Upper lobe of left lung (tissue), 6 donors: Measurements from ENCODE around the gene SPPL2A. TPM values are rescaled to one million over a fixed set of nuclear protein-coding genes. Genes with fewer than 3 reads are reported as not detected.
A peak's percentile ranks its signal among the peaks of the same experiment; 100 is the strongest.
"Not testable (repeated sequence)": the region's sequence is repeated elsewhere in the genome, so short reads cannot be mapped to it uniquely, and the experiment has no call there.

Experiments used
- ATAC-seq, 2 donors: fragments of 200-7000 bp; cut with Tn5 transposase; one replicate each; pipeline ENCODE4 v1.9.1; 2022; ENCODE audit warnings: mild to moderate bottlenecking in 2 of 2, moderate library complexity in 2 of 2; ENCODE audit not compliant: low FRiP score in 2 of 2
- DNase-seq, 2 donors: peaks; one replicate each; pipeline ENCODE4 v3.0.0-alpha.2; 2019 to 2020
- H3K27ac ChIP-seq, 4 donors: fragments of 200-600 bp; sonication (generic); one replicate each; pipeline ENCODE4 v1.5.1; 2016 to 2019
- H3K27me3 ChIP-seq, 4 donors: fragments of 200-600 bp; sonication (generic); one replicate each; pipeline ENCODE4 v1.5.1; 2017 to 2019
- H3K36me3 ChIP-seq, 4 donors: fragments of 200-600 bp; sonication (generic); one replicate each; pipeline ENCODE4 v1.5.1; 2016 to 2019
- H3K4me1 ChIP-seq, 4 donors: fragments of 200-600 bp; sonication (generic); one replicate each; pipeline ENCODE4 v1.5.1; 2018 to 2019
- H3K4me3 ChIP-seq, 4 donors: fragments of 200-600 bp; sonication (generic); one replicate each; pipeline ENCODE4 v1.5.1; 2017 to 2019; ENCODE audit warnings: mild to moderate bottlenecking in 2 of 4, moderate library complexity in 1 of 4
- H3K9me3 ChIP-seq, 4 donors: fragments of 200-600 bp; sonication (generic); one replicate each; pipeline ENCODE4 v1.5.1; 2018 to 2019
- EP300 ChIP-seq, 4 donors: sonication (generic); formaldehyde crosslinking; IDR thresholded peaks; one replicate each; pipeline ENCODE4 v1.5.1; 2017; ENCODE audit warnings: antibody characterized with exemption in 4 of 4, control low read depth in 2 of 4
- POLR2A ChIP-seq, 4 donors: fragments of 450-650 bp; IDR thresholded peaks; one replicate each; pipeline ENCODE4 v1.5.1; 2016 to 2017; ENCODE audit warnings: antibody characterized with exemption in 4 of 4, mild to moderate bottlenecking in 2 of 4
- POLR2AphosphoS5 ChIP-seq, 2 donors: sonication (generic); formaldehyde crosslinking; IDR thresholded peaks; one replicate each; pipeline ENCODE4 v1.5.1; 2017; ENCODE audit warnings: antibody characterized with exemption in 2 of 2
- WGBS, 2 donors: methylation state at CpG; one replicate each; pipeline ENCODE4 v1.1.5; 2017 to 2018; 5-methylcytosine and 5-hydroxymethylcytosine counted together
- total RNA-seq, 6 donors: library from RNA; depleted of rRNA in 4 of 6; stranded (reverse); fragments of >200 nt in 4 of 6; gene quantifications; one replicate each; pipeline versions ENCODE4 v1.1.0 to v1.2.1, GENCODE V29; 2016 to 2021
- TF ChIP-seq, protein P1 (sequence below), 6 experiments: fragments of 450-650 bp in 4 of 6; fragments of 200-600 bp in 2 of 6; sonication (generic) in 2 of 6; IDR thresholded peaks; one replicate each; pipeline ENCODE4 v1.5.1; 2016 to 2019; ENCODE audit warnings: antibody characterized with exemption in 6 of 6
- donor health status: DM: no; HTN: no; CAD: no; lungs with moderate emphysema.
- donor health status: DM: no; HTN: yes; CAD: no; lungs with severe emphysema.

SPPL2A gene, protein sequence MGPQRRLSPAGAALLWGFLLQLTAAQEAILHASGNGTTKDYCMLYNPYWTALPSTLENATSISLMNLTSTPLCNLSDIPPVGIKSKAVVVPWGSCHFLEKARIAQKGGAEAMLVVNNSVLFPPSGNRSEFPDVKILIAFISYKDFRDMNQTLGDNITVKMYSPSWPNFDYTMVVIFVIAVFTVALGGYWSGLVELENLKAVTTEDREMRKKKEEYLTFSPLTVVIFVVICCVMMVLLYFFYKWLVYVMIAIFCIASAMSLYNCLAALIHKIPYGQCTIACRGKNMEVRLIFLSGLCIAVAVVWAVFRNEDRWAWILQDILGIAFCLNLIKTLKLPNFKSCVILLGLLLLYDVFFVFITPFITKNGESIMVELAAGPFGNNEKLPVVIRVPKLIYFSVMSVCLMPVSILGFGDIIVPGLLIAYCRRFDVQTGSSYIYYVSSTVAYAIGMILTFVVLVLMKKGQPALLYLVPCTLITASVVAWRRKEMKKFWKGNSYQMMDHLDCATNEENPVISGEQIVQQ
- 100 to 1,000 TPM in 4 of 6 donors, 10 to 100 TPM in 2; 65.0 to 128 (median 111) TPM for total RNA-seq

DNA sequence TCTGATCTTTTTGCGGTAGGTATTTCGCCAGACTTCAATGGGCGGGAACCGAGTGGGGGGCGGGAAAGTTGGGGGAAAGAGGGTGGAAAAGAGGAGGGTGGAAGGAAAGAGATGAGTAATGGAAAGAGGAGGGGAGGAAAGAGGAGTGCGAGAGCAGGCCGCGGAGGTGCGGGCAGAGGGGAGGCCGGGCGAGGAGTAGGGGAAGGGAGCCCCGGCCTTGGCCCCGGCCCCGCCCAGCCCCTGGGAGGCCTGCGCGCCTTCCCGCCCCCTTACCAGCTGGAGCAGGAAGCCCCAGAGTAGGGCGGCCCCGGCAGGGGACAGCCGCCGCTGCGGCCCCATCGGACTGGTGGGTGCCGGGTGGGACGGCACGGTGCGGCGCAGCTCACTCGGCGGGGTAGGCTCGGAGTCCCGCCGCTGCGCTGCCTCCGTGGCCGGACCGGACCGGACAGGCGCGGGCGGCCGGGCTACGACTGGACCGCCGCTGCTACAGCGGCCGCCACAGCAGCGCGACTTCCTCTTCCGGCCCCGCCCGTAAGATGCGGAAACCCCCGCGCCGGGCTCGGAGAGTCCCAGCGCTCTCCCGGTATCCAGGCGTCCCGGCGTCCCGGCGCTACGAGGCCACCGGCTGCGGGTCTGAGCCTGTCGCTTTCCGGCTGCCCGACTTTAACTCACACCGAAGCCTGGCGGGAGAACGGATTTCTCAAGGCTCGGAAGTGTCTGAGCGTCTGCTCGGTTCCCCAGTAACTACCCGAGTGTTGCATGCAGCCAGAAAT, at the start of gene SPPL2A:
TSS of gene SPPL2A (minus strand) at position 512 of the 773 bp plus-strand sequence. CDS start at position 339, 173 bp downstream.
- H3K4me3 ChIP-seq: peak within 1 kb of the TSS; percentile 76 to 98 (median 82)
- peaks cover 12 to 23% (median 20%) of the 10 kb centered on the region in 4 donors for H3K4me1 ChIP-seq

DNA sequence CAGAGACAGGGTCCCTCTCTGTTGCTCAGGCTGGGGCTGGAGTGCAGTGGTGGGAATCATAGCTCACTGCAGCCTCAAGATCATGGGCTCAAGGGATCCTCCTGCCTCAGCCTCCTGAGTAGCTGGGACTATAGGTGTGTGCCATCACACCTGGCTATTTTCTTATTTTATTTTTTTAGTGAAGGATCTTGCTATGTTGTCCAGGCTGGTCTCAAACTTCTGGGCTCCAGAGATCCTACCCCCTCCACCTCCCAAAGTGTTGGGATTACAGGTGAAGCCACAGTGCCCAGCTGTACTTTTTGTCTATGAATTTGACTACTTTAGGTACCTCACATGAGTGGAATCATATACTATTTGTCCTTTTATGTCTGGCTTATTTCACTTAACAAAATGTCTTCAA, 49.1 kb upstream of the SPPL2A start:
- H3K27me3 ChIP-seq: no peaks in the 10 kb centered on the region

More for the DNA sequence above, at the start of gene SPPL2A:
- 0 to 2% methylated on average over 19 to 21 of the region's 77 CpGs for WGBS, 2 donors
- Histone ChIP-seq H3K9me3 (no peaks in the 10 kb centered on the region), H3K27me3 (no peaks in the 10 kb centered on the region), H3K36me3 (no peaks in the 10 kb centered on the region), H3K27ac (peak within 1 kb of the TSS; percentile 90 to 99 (median 98))
- ATAC-seq (peak; percentile 94 to 98), DNase-seq (peak; percentile 91 to 96)
- peak in 1 of 4 donors; percentile 39 for TF ChIP-seq EP300 (IDR thresholded peaks at IDR 0.05)
- peak; percentile 70 to 89 for TF ChIP-seq POLR2AphosphoS5 (IDR thresholded peaks at IDR 0.05)
- peak; percentile 80 to 98 (median 95) for TF ChIP-seq POLR2A (IDR thresholded peaks at IDR 0.05)
- TF ChIP-seq, protein P1, sequence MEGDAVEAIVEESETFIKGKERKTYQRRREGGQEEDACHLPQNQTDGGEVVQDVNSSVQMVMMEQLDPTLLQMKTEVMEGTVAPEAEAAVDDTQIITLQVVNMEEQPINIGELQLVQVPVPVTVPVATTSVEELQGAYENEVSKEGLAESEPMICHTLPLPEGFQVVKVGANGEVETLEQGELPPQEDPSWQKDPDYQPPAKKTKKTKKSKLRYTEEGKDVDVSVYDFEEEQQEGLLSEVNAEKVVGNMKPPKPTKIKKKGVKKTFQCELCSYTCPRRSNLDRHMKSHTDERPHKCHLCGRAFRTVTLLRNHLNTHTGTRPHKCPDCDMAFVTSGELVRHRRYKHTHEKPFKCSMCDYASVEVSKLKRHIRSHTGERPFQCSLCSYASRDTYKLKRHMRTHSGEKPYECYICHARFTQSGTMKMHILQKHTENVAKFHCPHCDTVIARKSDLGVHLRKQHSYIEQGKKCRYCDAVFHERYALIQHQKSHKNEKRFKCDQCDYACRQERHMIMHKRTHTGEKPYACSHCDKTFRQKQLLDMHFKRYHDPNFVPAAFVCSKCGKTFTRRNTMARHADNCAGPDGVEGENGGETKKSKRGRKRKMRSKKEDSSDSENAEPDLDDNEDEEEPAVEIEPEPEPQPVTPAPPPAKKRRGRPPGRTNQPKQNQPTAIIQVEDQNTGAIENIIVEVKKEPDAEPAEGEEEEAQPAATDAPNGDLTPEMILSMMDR (IDR thresholded peaks at IDR 0.05): peak in 2 of 6 experiments; percentile 10 to 30

DNA sequence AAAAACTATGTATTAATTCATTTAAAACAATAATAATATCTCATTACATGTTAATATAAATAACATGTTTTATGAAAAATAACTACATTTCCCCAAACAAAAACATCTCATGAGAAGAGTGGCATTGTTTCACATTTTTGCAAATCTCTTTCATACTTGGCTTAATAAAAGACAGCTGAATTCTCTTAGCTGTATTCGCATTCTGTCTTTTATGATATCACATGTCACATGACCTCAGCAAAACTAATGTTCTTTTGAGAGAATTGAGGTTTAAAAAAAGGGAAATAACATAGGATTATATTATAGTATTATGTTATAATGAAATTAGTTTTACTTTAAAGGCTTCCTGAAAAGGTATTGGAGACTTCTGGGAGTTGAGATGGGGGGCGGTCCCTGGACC, 48.4 kb upstream of the SPPL2A start:
- no peaks in the 10 kb centered on the region for H3K4me1 ChIP-seq
- H3K9me3 ChIP-seq: no peaks in the 10 kb centered on the region
- no peak overlapping the region for H3K4me3 ChIP-seq
- 80 to 93% methylated on average over 2 of the region's 2 CpGs for WGBS, 2 donors
- H3K27ac ChIP-seq: no peak overlapping the region
- no peaks in the 10 kb centered on the region for H3K27me3 ChIP-seq
- TF ChIP-seq EP300 (IDR thresholded peaks at IDR 0.05) (no peak), POLR2AphosphoS5 (IDR thresholded peaks at IDR 0.05) (no peak)
- TF ChIP-seq, protein P1 (IDR thresholded peaks at IDR 0.05): no peak
- ATAC-seq (no peak), DNase-seq (no peak)
- no peaks in the 10 kb centered on the region for H3K36me3 ChIP-seq

More for the DNA sequence above, 49.1 kb upstream of the SPPL2A start:
- Histone ChIP-seq H3K36me3 (no peaks in the 10 kb centered on the region), H3K4me1 (no peaks in the 10 kb centered on the region), H3K9me3 (no peaks in the 10 kb centered on the region), H3K27ac (no peak overlapping the region), H3K4me3 (no peak overlapping the region)
- ATAC-seq (no peak), DNase-seq (no peak)
- TF ChIP-seq EP300 (IDR thresholded peaks at IDR 0.05): no peak
- TF ChIP-seq POLR2A (IDR thresholded peaks at IDR 0.05): no peak

DNA sequence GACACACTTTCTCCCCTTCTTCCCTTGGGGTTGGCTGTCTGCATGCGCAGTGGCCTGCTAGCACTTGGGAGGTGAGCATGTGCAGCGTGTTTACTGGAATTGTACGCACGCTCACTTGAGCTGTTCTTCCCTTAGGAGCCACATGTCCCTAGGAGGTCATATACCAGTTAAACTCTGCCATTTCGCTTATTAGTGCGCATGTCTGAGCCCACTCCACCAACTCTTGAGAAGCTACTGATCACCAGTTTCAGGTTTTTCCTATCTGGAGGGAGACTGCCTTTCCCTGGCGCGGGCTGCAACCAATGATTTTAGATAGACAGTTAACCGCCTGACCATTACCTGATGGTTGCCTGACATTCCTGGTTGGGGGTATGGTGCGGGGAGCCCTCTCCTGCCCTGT, 47.6 kb upstream of the SPPL2A start:
- DNase-seq: no peak

DNA sequence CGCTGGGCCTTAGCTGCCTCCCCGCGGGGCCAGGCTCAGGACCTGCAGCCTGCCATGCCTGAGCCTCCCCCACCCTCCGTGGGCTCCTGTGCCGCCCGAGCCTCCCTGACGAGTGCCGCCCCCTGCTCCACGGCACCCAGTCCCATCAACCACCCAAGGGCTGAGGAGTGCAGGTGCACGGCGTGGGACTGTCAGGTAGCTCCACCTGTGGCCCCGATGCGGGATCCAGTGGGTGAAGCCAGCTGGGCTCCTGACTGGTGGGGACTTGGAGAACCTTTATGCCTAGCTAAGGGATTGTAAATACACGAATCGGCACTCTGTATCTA, 46.6 kb upstream of the SPPL2A start:
- H3K4me3 ChIP-seq, DNase-seq, H3K4me1 ChIP-seq, H3K36me3 ChIP-seq, H3K27me3 ChIP-seq, H3K27ac ChIP-seq, ATAC-seq, H3K9me3 ChIP-seq: not testable (repeated sequence)
- 94 to 97% methylated on average over 15 of the region's 15 CpGs for WGBS, 2 donors

More for the DNA sequence above, 47.6 kb upstream of the SPPL2A start:
- Histone ChIP-seq H3K4me1 (no peaks in the 10 kb centered on the region), H3K9me3 (no peaks in the 10 kb centered on the region), H3K27me3 (no peaks in the 10 kb centered on the region), H3K4me3 (no peak overlapping the region), H3K27ac (no peak overlapping the region), H3K36me3 (no peaks in the 10 kb centered on the region)
- no peak for TF ChIP-seq EP300 (IDR thresholded peaks at IDR 0.05)
- TF ChIP-seq, protein P1 (IDR thresholded peaks at IDR 0.05): no peak
- TF ChIP-seq POLR2AphosphoS5 (IDR thresholded peaks at IDR 0.05): no peak
- no peak for TF ChIP-seq POLR2A (IDR thresholded peaks at IDR 0.05)
- ATAC-seq: no peak
- 96 to 99% methylated on average over 10 of the region's 10 CpGs for WGBS, 2 donors

DNA sequence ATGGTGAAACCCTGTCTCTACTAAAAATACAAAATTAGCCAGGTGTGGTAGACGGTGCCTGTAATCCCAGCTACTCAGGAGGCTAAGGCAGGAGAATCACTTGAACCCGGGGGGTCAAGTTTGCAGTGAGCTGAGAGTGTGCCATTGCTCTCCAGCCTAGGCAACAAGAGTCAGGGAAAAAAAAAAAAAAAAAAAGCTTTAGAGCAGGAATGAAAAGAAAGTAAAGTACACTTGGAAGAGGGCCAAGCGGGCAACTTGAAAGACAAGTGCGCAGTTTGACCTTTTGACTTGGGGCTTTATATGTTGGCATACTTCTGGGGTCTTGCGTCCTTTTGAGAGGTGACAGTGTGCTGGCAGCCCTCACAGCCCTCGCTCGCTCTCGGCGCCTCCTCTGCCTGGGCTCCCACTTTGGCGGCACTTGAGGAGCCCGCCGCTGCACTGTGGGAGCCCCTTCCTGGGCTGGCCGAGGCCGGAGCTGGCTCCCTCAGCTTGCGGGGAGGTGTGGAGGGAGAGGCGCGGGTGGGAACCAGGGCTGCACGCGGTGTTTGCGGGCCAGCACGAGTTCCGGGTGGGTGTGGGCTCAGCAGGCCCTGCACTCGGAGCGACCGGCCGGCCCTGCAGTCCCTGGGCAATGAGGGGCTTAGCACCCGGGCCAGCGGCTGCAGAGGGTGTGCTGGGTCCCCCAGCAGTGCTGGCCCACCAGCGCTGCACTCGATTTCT, 46.1 kb upstream of the SPPL2A start:
- peak overlapping the region in 2 of 4 donors; percentile 20 to 22 for H3K4me3 ChIP-seq
- 59 to 87% methylated on average over 6 to 16 of the region's 30 CpGs for whole genome bisulfite sequencing, 2 donors
- not testable (repeated sequence) for ATAC-seq, H3K27ac ChIP-seq, H3K36me3 ChIP-seq, H3K9me3 ChIP-seq, H3K27me3 ChIP-seq, H3K4me1 ChIP-seq
- DNase-seq: peak; percentile 24 to 81
